ENCODE data around the gene ENO1.

- TF ChIP-seq CTCF (IDR thresholded peaks at IDR 0.05; ENCODE audit: borderline replicate concordance, extremely low read depth, low read length, poor library complexity, severe bottlenecking) = no peak
- no peak for TF ChIP-seq EZH2 (IDR thresholded peaks at IDR 0.05; ENCODE audit: borderline replicate concordance, low read depth, low read length, severe bottlenecking)
Measured at GRCh38 chr1:8874230-8875201, 4.0 kb downstream of the ENO1 start.

All from DND-41 (cell line).